MM.1S (cell line): ENCODE data around the gene PLEKHH1.

Source experiments
- DNase-seq: peaks from one replicate; pipeline ENCODE4 v3.0.0-alpha.2; 2015
- H2AFZ ChIP-seq: fragments of 300-600 bp; sonication (generic); 2 replicates; pipeline ENCODE4 v1.6.0; 2016; ENCODE audit warnings: antibody characterized with exemption, low read length
- H3F3A ChIP-seq: fragments of 300-600 bp; sonication (generic); 2 replicates; pipeline ENCODE4 v1.6.1; 2016; ENCODE audit warnings: mild to moderate bottlenecking, antibody characterized with exemption, low read length, moderate library complexity, mixed read lengths; ENCODE audit not compliant: insufficient read depth
- H3K27ac ChIP-seq: fragments of 300-600 bp; sonication (generic); 2 replicates; pipeline ENCODE4 v1.5.1; 2016; ENCODE audit warnings: mild to moderate bottlenecking, low read length
- H3K27me3 ChIP-seq: fragments of 300-600 bp; sonication (generic); replicated peaks from 2 replicates; pipeline ENCODE4 v1.6.0; 2016; ENCODE audit warnings: low read length; ENCODE audit not compliant: insufficient read depth
- H3K36me3 ChIP-seq: fragments of 300-600 bp; sonication (generic); replicated peaks from 2 replicates; pipeline ENCODE4 v1.6.1; 2016; ENCODE audit warnings: mild to moderate bottlenecking, low read length, mixed read lengths; ENCODE audit not compliant: insufficient read depth
- H3K4me1 ChIP-seq: fragments of 300-600 bp; sonication (generic); 2 replicates; pipeline ENCODE4 v1.6.1; 2016; ENCODE audit warnings: low read length, mixed read lengths
- H3K4me2 ChIP-seq: fragments of 300-600 bp; sonication (generic); 2 replicates; pipeline ENCODE4 v1.6.0; 2016; ENCODE audit warnings: low read depth, low read length
- H3K4me3 ChIP-seq: fragments of 300-600 bp; sonication (generic); 2 replicates; pipeline ENCODE4 v1.5.1; 2016; ENCODE audit warnings: low read length, mixed read lengths
- H3K79me2 ChIP-seq: fragments of 300-600 bp; sonication (generic); 2 replicates; pipeline ENCODE4 v1.6.1; 2016; ENCODE audit warnings: mixed run types, low read length, mixed read lengths
- H3K9ac ChIP-seq: fragments of 300-600 bp; sonication (generic); 2 replicates; pipeline ENCODE4 v1.6.1; 2016; ENCODE audit warnings: low read length, mixed read lengths
- H3K9me2 ChIP-seq: fragments of 300-600 bp; sonication (generic); replicated peaks from 2 replicates; pipeline ENCODE4 v1.6.1; 2016; ENCODE audit warnings: mild to moderate bottlenecking, low read length, mixed read lengths; ENCODE audit not compliant: insufficient read depth
- H3K9me3 ChIP-seq: fragments of 300-600 bp; sonication (generic); replicated peaks from 2 replicates; pipeline ENCODE4 v1.6.1; 2016; ENCODE audit warnings: mild to moderate bottlenecking, low read length, mixed read lengths; ENCODE audit not compliant: insufficient read depth
- H4K20me1 ChIP-seq: fragments of 300-600 bp; sonication (generic); 2 replicates; pipeline ENCODE4 v1.6.1; 2016; ENCODE audit warnings: mild to moderate bottlenecking, low read length, moderate library complexity, mixed read lengths; ENCODE audit not compliant: insufficient read depth
- CTCF ChIP-seq: fragments of 300-600 bp; sonication (generic); IDR thresholded peaks from 2 replicates; pipeline ENCODE4 v1.5.1; 2016; ENCODE audit warnings: antibody characterized with exemption, low read length, mixed read lengths
- EZH2 ChIP-seq: fragments of 300-600 bp; sonication (generic); optimal IDR thresholded peaks from 2 replicates; pipeline ENCODE3; 2017; ENCODE audit warnings: low read depth, mild to moderate bottlenecking, antibody characterized with exemption, low read length, mixed read lengths
- EZH2phosphoT487 ChIP-seq: fragments of 300-600 bp; sonication (generic); IDR thresholded peaks from 2 replicates; pipeline ENCODE4 v1.6.1; 2018; ENCODE audit warnings: antibody characterized with exemption, low read length

Gene PLEKHH1

DNA sequence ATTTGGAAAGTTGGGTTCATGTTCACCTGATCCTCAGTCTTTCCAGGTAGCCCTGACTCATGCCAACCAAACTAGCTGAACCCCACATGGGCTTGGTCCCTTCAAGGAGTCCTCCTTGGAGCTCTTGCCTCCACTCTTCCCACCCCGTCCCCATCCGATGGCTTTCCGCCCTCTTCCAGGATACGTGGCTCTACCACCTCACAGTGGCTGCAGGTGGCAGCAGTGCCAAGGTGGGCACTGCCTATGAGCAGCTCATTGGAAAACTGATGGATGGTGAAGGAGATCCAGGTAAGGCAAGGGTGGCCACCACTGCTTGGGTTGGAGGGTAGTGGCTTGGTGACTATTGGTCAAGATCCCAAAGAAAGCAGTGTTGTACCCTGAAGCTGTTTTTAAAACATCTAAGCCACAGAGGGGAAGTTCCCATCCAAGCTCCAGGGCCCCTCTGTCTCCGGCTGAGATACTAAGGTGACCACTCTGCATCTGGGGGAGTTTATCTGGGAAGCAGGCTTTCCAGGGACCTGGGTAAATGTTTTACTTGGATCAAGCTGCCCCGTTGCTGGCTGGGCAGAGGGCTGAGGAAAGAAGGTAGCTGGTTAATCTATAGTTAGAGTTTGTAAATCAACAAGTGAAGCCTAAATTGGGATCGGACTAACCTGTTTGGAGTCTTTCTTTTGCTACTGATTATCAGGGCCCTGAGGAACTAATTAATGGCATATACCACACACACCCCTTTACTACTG is 43.3 kb downstream of the PLEKHH1 start:
- no peaks in the 10 kb centered on the region for H3K79me2 ChIP-seq
- no peaks in the 10 kb centered on the region for H3K27me3 ChIP-seq
- H3K9ac ChIP-seq: no peak overlapping the region
- no peak overlapping the region for H3K27ac ChIP-seq
- H3K4me2 ChIP-seq: no peak overlapping the region
- no peak for DNase-seq
- no peaks in the 10 kb centered on the region for H3K9me3 ChIP-seq
- H3K9me2 ChIP-seq: no peaks in the 10 kb centered on the region
- no peaks in the 10 kb centered on the region for H3K36me3 ChIP-seq
- TF ChIP-seq EZH2phosphoT487: no peak
- no peak for TF ChIP-seq CTCF
- TF ChIP-seq EZH2: no peak
- H3K4me3 ChIP-seq: no peak overlapping the region
- no peaks in the 10 kb centered on the region for H3F3A ChIP-seq
- H2AFZ ChIP-seq: no peak overlapping the region
- no peaks in the 10 kb centered on the region for H3K4me1 ChIP-seq
- H4K20me1 ChIP-seq: no peaks in the 10 kb centered on the region

GRCh38 chr14:67577181-67577808 is 44.2 kb downstream of the PLEKHH1 start:
- H3K27ac ChIP-seq: no peak overlapping the region
- no peaks in the 10 kb centered on the region for H3K27me3 ChIP-seq
- no peak for DNase-seq
- no peaks in the 10 kb centered on the region for H3K9me2 ChIP-seq
- no peaks in the 10 kb centered on the region for H3K4me1 ChIP-seq
- H4K20me1 ChIP-seq: no peaks in the 10 kb centered on the region
- no peaks in the 10 kb centered on the region for H3K9me3 ChIP-seq
- no peak overlapping the region for H3K9ac ChIP-seq
- H2AFZ ChIP-seq: no peak overlapping the region
- no peaks in the 10 kb centered on the region for H3F3A ChIP-seq
- no peaks in the 10 kb centered on the region for H3K79me2 ChIP-seq
- no peak for TF ChIP-seq CTCF
- no peak for TF ChIP-seq EZH2phosphoT487
- TF ChIP-seq EZH2: no peak
- no peak overlapping the region for H3K4me2 ChIP-seq
- H3K36me3 ChIP-seq: no peaks in the 10 kb centered on the region
- no peak overlapping the region for H3K4me3 ChIP-seq

- H2AFZ ChIP-seq: no peak overlapping the region
- no peaks in the 10 kb centered on the region for H3K27me3 ChIP-seq
- no peak overlapping the region for H3K27ac ChIP-seq
- H3F3A ChIP-seq: no peaks in the 10 kb centered on the region
- H3K36me3 ChIP-seq: no peaks in the 10 kb centered on the region
- H3K9me2 ChIP-seq: no peaks in the 10 kb centered on the region
- H3K9ac ChIP-seq: no peak overlapping the region
- DNase-seq: no peak
- H4K20me1 ChIP-seq: no peaks in the 10 kb centered on the region
- no peaks in the 10 kb centered on the region for H3K79me2 ChIP-seq
- H3K4me1 ChIP-seq: no peaks in the 10 kb centered on the region
- no peaks in the 10 kb centered on the region for H3K9me3 ChIP-seq
- no peak overlapping the region for H3K4me2 ChIP-seq
- H3K4me3 ChIP-seq: no peak overlapping the region
- TF ChIP-seq EZH2phosphoT487 (no peak), EZH2 (no peak), CTCF (no peak)
Measured at GRCh38 chr14:67577909-67578749, 45.0 kb downstream of the PLEKHH1 start.
